RWPE2 (cell line): Measurements from ENCODE around the gene WRNIP1.

Experiments
- ATAC-seq: fragments of 200-7000 bp; cut with Tn5 transposase; 3 replicates; pipeline ENCODE4 v1.9.1; 2021; ENCODE audit warnings: low read depth
- DNase-seq: peaks from one replicate; pipeline ENCODE4 v3.0.0-alpha.2; 2020; ENCODE audit warnings: low spot score
- H3K27ac ChIP-seq: fragments of 450-650 bp; 2 replicates; pipeline ENCODE4 v1.5.1; 2017; ENCODE audit warnings: mild to moderate bottlenecking; ENCODE audit not compliant: poor library complexity, severe bottlenecking
- H3K27me3 ChIP-seq: fragments of 250-450 bp; sonication (Bioruptor Pico); 2 replicates; pipeline ENCODE4 v1.5.1; 2021; ENCODE audit warnings: mild to moderate bottlenecking, moderate library complexity; ENCODE audit not compliant: insufficient read depth, poor library complexity, severe bottlenecking
- H3K36me3 ChIP-seq: fragments of 250-450 bp; sonication (Bioruptor Pico); 2 replicates; pipeline ENCODE4 v1.5.1; 2020; ENCODE audit warnings: low read depth, mild to moderate bottlenecking, moderate library complexity
- H3K4me1 ChIP-seq: fragments of 250-450 bp; sonication (Bioruptor Pico); 2 replicates; pipeline ENCODE4 v1.5.1; 2021; ENCODE audit warnings: mild to moderate bottlenecking, moderate library complexity; ENCODE audit not compliant: insufficient read depth, poor library complexity, severe bottlenecking
- H3K4me3 ChIP-seq: fragments of 250-450 bp; sonication (Bioruptor Pico); 2 replicates; pipeline ENCODE4 v1.5.1; 2021; ENCODE audit warnings: mild to moderate bottlenecking, moderate library complexity; ENCODE audit not compliant: severe bottlenecking
- H3K9me3 ChIP-seq: fragments of 250-450 bp; sonication (Bioruptor Pico); 2 replicates; pipeline ENCODE4 v1.5.1; 2021; ENCODE audit warnings: mild to moderate bottlenecking, moderate library complexity; ENCODE audit not compliant: severe bottlenecking
- TF ChIP-seq, protein P1 (sequence below): fragments of 450-650 bp; IDR thresholded peaks from one replicate; pipeline ENCODE4 v1.5.1; 2017; ENCODE audit warnings: mild to moderate bottlenecking, moderate library complexity; ENCODE audit not compliant: poor library complexity, severe bottlenecking

WRNIP1 gene

DNA sequence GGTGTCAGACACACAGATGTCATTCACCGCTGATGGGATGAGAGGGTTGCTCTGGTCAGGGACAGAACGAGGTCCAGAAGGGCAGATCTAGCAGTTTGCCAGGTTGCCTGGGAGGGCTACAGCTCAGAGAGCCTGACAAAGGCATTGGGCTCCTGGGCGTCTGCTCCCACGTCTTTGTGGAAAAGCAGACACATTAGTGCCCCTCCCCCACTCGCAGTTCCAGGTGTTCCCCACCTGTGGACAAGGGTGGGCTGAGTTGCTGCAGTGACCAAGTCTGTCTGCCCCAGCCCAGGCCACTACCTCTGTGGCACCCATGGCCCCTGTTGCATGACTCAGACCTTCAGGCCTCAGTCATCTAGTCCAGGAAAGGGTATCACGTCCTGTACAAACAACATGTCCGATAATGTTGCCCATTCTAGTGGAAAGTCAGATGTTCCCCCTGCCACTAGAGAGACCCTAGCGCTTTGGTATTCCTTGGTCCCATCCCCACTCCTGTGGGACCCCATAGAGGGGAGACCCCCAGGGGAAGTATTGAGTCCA is 37.4 kb downstream of the WRNIP1 start:
- ATAC-seq (no peak), DNase-seq (no peak)
- H3K9me3 ChIP-seq: no peaks in the 10 kb centered on the region
- TF ChIP-seq, protein P1, sequence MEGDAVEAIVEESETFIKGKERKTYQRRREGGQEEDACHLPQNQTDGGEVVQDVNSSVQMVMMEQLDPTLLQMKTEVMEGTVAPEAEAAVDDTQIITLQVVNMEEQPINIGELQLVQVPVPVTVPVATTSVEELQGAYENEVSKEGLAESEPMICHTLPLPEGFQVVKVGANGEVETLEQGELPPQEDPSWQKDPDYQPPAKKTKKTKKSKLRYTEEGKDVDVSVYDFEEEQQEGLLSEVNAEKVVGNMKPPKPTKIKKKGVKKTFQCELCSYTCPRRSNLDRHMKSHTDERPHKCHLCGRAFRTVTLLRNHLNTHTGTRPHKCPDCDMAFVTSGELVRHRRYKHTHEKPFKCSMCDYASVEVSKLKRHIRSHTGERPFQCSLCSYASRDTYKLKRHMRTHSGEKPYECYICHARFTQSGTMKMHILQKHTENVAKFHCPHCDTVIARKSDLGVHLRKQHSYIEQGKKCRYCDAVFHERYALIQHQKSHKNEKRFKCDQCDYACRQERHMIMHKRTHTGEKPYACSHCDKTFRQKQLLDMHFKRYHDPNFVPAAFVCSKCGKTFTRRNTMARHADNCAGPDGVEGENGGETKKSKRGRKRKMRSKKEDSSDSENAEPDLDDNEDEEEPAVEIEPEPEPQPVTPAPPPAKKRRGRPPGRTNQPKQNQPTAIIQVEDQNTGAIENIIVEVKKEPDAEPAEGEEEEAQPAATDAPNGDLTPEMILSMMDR: no peak
- no peaks in the 10 kb centered on the region for H3K27me3 ChIP-seq
- no peak overlapping the region for H3K27ac ChIP-seq
- H3K4me1 ChIP-seq: peaks cover 3% of the 10 kb centered on the region
- H3K36me3 ChIP-seq: no peaks in the 10 kb centered on the region
- no peak overlapping the region for H3K4me3 ChIP-seq

GRCh38 chr6:2803731-2804429 is 38.7 kb downstream of the WRNIP1 start:
- H3K4me3 ChIP-seq: no peak overlapping the region
- no peak overlapping the region for H3K27ac ChIP-seq
- no peak for ATAC-seq
- DNase-seq: no peak
- no peaks in the 10 kb centered on the region for H3K36me3 ChIP-seq
- TF ChIP-seq, protein P1: no peak
- H3K27me3 ChIP-seq: no peaks in the 10 kb centered on the region
- peaks cover 3% of the 10 kb centered on the region for H3K4me1 ChIP-seq
- H3K9me3 ChIP-seq: no peaks in the 10 kb centered on the region

DNA sequence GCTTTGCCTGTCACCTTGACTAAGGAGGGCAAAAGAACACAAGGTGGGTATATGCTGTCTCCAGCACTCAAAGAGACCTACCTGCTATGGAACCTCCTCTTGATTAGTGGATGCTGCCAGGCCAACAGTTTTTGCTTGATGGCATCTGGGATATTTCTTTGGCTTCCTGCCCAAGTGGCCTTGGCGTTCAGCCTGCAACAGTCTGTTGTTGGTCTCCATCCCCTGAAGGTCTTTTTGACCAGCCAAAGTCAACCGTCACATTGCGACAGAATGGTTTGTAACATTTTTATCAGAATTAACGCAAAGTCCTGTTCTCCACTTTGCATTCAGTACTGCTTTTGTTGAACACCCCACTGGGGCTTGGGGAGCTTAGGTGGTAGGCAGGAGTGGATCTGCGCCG is 39.3 kb downstream of the WRNIP1 start:
- Histone ChIP-seq H3K4me3 (no peak overlapping the region), H3K27me3 (no peaks in the 10 kb centered on the region), H3K36me3 (no peaks in the 10 kb centered on the region), H3K9me3 (no peaks in the 10 kb centered on the region), H3K27ac (no peak overlapping the region), H3K4me1 (peaks cover 6% of the 10 kb centered on the region)
- DNase-seq: no peak
- TF ChIP-seq, protein P1: no peak
- no peak for ATAC-seq

DNA sequence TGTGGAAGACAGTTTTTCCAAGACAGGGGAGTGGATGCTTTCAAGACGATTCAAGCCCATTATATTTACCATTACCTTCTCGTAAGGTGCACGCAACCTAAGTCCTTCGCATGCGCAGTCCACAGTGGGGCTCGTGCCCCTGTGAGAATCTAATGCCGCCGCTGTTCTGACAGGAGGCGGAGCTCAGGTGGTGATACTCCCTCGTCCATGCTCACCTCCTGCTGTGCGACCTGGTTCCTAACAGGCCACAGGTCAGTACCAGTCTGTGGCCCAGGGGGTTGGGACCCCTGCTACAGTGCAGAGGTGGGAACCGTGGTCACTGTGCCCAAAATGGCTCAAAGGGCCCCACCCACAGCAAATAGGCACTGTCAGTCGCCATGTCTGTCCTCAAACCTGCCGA is 39.8 kb downstream of the WRNIP1 start:
- H3K36me3 ChIP-seq: no peaks in the 10 kb centered on the region

More for the DNA sequence above, 39.8 kb downstream of the WRNIP1 start:
- no peak overlapping the region for H3K27ac ChIP-seq
- DNase-seq: no peak
- TF ChIP-seq, protein P1: no peak
- ATAC-seq: no peak
- no peaks in the 10 kb centered on the region for H3K9me3 ChIP-seq
- peaks cover 10% of the 10 kb centered on the region for H3K4me1 ChIP-seq
- no peaks in the 10 kb centered on the region for H3K27me3 ChIP-seq
- H3K4me3 ChIP-seq: no peak overlapping the region
